GM23248 (cell line): ENCODE results near the gene FBXO42.

ENCODE experiments used
- EZH2 ChIP-seq: fragments of 200-600 bp; sonication (generic); IDR thresholded peaks from 2 replicates; pipeline ENCODE4 v1.6.1; 2018; ENCODE audit warnings: antibody characterized with exemption, mild to moderate bottlenecking; ENCODE audit not compliant: insufficient read depth, poor library complexity, severe bottlenecking
- EZH2phosphoT487 ChIP-seq: fragments of 200-600 bp; sonication (generic); IDR thresholded peaks from 2 replicates; pipeline ENCODE4 v1.6.1; 2018; ENCODE audit warnings: antibody characterized with exemption, moderate library complexity, mild to moderate bottlenecking, low read depth; ENCODE audit not compliant: insufficient read depth

DNA sequence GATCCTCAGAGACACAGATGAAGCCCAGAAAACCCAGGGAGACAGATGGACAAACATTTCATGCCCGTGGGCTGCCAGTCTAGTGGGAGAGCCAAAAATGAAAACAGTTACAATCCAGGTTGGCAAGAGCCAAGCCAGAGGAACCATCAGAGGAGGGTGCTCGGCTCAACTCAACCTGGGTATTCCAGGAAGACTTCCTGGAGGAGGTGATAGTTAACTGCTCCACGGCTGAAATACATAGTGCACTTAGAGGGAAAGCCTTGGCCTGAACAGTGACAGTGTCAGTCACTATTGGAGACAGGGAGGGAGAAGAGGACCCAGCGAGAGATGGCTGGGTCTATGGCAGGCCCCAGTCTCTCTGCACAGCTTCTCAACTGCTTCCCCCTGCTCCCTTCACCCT, 141.7 kb downstream of the FBXO42 start:
- TF ChIP-seq EZH2, result no peak
- TF ChIP-seq EZH2phosphoT487, result no peak
